Fibroblast of skin of abdomen (primary cell): Measurements from ENCODE around the gene ITGB5.

Experiments
- DNase-seq: peaks from one replicate; pipeline ENCODE4 v3.0.0-alpha.2; 2013

The ITGB5 gene

GRCh38 chr3:124747111-124747981 is 139.8 kb downstream of the ITGB5 start:
- no peak for DNase-seq

- DNase-seq = no peak
These were observed 141.4 kb downstream of the ITGB5 start for GRCh38 chr3:124745756-124746155.

- no peak for DNase-seq
These were observed 146.1 kb downstream of the ITGB5 start for GRCh38 chr3:124741027-124741426.

- DNase-seq = no peak
These were observed 155.4 kb downstream of the ITGB5 start for GRCh38 chr3:124731760-124732159.

GRCh38 chr3:124730941-124731297 is 156.2 kb downstream of the ITGB5 start:
- DNase-seq = no peak

GRCh38 chr3:124730129-124730940 is 156.8 kb downstream of the ITGB5 start, which contains the start of gene UMPS:
Gene UMPS, plus strand, starts transcription at chr3:124730452. Its CDS starts 20 bp downstream, at chr3:124730472.
- DNase-seq = peak; percentile 83

- no peak for DNase-seq
These were observed 164.6 kb downstream of the ITGB5 start for GRCh38 chr3:124722589-124722988.

GRCh38 chr3:124714223-124714853 is 172.8 kb downstream of the ITGB5 start:
- DNase-seq = peak; percentile 32
